ENCODE results near the gene OGFR. TPM values are rescaled to one million over a fixed set of nuclear protein-coding genes. Genes with fewer than 3 reads are reported as not detected.

OGFR gene
- total RNA-seq, 1 experiment from 2014 or later, result 65.2 TPM

DNA sequence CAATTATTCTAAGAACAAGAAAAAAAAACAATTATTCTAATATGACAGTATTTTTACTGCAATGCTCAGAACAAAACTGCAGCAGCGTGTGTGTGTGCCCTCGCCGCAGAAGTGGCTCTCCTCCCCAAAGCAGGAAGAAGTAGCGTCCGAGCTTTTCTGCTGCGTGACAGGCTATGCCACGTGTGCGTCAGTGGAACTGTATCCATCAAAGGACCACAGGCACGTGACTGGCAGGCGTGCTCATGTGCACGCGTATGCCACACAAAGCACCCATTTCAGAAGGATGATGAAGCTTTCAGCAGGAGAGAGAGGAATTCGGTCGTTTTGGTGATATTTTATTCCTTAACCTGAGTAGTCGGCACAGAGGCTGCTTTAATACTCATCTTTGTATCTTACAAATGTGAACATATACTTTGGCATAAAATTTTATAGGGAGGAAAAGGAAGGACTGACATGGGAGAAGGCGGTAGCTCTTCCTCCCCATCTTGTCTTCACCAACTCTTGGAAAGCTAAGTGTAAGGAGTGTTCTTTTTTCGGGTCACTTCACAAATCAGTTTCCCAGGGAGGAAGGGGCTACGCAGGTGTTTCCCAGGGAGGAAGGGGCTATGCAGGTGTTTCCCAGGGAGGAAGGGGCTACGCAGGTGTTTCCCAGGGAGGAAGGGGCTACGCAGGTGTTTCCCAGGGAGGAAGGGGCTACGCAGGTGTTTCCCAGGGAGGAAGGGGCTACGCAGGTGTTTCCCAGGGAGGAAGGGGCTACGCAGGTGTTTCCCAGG lies 53.6 kb downstream of the OGFR start:
- peak; percentile 97 for DNase-seq (ENCODE audit: low read depth, low spot score)
- in situ Hi-C loops (cut with HindIII; ENCODE audit: low pct_unique_long_range_greater_than_20kb, low sequenced_read_pairs), result no loop called here

DNA sequence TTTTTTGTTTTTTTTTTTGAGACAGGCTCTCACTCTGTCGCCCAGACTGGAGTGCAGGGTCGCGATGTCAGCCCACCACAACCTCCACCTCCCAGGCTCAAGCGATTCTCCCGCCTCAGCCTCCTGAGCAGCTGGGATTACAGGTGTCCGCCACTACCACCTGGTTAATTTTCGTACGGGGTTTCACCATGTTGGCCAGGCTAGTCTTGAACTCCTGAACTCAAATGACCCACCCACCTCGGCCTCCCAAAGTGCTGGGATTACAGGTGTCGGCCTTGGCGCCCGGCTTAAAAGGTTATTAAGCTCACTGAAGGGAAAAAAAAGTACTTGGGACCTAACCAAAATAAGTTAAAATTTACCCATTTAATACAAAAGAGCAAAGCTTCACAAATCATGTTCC lies 55.1 kb downstream of the OGFR start:
- in situ Hi-C loops (cut with HindIII; ENCODE audit: low pct_unique_long_range_greater_than_20kb, low sequenced_read_pairs), result no loop called here
- DNase-seq (ENCODE audit: low read depth, low spot score), result no peak

DNA sequence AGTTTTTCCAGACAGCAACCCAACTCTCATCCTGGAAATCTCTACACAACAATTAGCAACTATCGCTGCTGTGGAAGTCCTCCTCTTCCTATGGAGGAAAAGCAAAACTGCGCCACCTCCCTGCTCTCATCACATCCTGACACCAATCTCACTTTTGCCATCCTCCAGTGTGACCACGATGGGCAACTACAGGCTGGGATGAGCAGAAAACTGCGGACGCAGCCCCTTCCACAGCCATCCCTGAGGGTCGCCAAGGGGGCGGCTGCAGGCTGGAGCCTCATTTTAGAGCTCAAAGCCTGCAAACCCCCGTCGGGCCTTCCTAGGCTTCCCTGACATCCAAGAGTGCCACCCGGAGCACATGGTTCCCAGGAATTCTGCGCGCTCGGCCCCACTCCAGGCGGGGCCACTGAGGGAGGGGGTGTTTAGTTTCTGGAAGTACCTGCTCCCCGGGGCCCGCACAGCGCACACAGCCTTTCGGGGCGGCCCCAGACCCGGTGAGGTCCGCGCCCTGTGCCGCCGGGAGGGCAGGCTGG lies 55.8 kb downstream of the OGFR start:
- in situ Hi-C loops (cut with HindIII; ENCODE audit: low pct_unique_long_range_greater_than_20kb, low sequenced_read_pairs), result no loop called here
- peak; percentile 61 for DNase-seq (ENCODE audit: low read depth, low spot score)

DNA sequence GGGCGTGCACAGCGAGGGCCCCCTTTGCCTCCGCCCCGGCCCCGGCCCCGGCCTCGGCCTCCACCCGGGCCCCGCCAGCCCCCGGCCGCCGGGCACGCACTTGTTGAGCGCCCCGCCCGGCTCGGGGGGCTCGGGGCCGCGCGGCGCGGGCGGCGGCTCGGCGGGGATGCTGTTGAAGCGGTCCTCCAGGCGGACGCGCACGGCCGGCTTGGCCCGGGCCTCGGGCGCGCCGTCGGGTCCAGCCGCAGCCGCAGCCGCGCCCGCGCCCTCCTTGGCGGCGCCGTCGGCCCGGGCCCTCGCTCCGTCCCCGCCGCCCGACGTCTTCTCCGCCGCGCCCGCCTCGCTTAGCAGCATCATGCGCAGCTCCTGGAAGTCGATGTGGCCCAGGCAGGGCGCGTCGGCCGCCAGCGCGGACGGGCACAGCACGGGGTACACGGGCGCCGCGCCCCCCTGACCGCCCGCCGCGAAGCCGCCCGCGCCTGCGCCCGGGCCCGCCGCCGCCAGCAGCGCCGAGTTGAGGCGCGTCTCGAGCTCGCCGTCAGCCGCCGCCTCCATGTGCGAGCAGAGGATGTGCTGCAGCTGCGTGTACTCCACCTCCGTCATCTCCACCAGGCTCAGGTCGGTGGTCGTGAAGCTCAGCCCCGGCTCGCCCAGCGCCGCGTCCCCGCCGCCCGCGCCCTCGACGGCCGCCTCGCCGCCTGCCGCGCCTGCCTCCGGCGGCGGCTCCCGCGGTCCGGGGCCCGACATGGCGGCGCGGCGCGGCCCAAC lies 56.5 kb downstream of the OGFR start:
- peak; percentile 14 for DNase-seq (ENCODE audit: low read depth, low spot score)
- in situ Hi-C loops (cut with HindIII; ENCODE audit: low pct_unique_long_range_greater_than_20kb, low sequenced_read_pairs), result no loop called here

DNA sequence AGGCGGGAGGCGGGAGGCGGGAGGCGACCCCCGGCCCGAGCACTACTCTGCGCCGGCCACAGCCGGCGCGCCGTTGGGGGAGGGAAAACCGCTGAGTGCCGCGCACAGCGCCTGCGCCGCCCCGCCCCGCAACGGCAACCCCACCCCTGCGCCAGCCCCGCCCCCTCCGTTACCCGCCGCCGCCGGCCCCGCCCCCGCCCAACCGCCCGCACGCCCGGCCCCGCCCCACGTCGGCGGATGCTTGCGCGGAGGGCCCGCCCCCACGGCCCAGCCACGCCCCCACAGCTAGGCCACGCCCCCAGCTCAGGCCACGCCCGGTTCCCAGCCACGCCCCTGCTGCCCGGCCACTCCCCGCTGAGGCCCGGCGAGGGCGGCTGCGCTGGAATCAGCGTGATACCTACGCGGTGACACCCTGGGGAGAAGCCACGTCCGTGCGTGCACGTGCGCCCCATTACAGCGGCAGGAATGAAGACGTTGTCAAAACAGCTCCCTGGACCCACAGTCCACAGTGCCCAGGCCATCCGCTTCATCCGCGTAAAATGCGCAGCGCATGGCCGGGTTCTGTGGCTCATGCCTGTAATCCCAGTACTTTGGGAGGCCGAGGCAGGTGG lies 57.2 kb downstream of the OGFR start, which contains the start of gene TCFL5:
Gene TCFL5 (minus strand): TSS at position 97 of the 611 bp plus-strand sequence. CDS start 152 bp downstream, outside the sequence.
- in situ Hi-C loops (cut with HindIII; ENCODE audit: low pct_unique_long_range_greater_than_20kb, low sequenced_read_pairs), result no loop called here

More for the DNA sequence above, 57.2 kb downstream of the OGFR start, which contains the start of gene TCFL5:
- peak; percentile 89 for DNase-seq (ENCODE audit: low read depth, low spot score)

Small RNA genes within 50 kb of the gene (small RNA-seq; reads per million reads assigned to genes)
- gene DPH3P1, result 0 reads per million in 2 experiments

Other genes with a start within 250 kb of the OGFR start
- 48.1 and 53.5 TPM in 2 replicates for gene SLCO4A1, start 162.3 kb upstream of the OGFR start, total RNA-seq (2014; rRNA removed; shearing (Covaris generic))
- gene NTSR1, start 96.0 kb upstream of the OGFR start, total RNA-seq (2014; rRNA removed; shearing (Covaris generic)), result not detected in 2 replicates
- 28.3 and 31.7 TPM in 2 replicates for gene MRGBP, start 8.4 kb upstream of the OGFR start, total RNA-seq (2014; rRNA removed; shearing (Covaris generic))
- 8.6 and 11.0 TPM in 2 replicates for gene COL9A3, start 12.2 kb downstream of the OGFR start, total RNA-seq (2014; rRNA removed; shearing (Covaris generic))
- gene TCFL5, start 57.0 kb downstream of the OGFR start, total RNA-seq (2014; rRNA removed; shearing (Covaris generic)), result 54.7 and 55.2 TPM in 2 replicates
- gene DIDO1, start 121.7 kb downstream of the OGFR start, total RNA-seq (2014; rRNA removed; shearing (Covaris generic)), result 26.4 and 29.9 TPM in 2 replicates
- gene GID8, start 133.3 kb downstream of the OGFR start, total RNA-seq (2014; rRNA removed; shearing (Covaris generic)), result 21.4 and 23.3 TPM in 2 replicates
- gene SLC17A9, start 147.9 kb downstream of the OGFR start, total RNA-seq (2014; rRNA removed; shearing (Covaris generic)), result not detected in 2 replicates
- gene BHLHE23, start 202.1 kb downstream of the OGFR start, total RNA-seq (2014; rRNA removed; shearing (Covaris generic)), result not detected in 2 replicates

Data from SK-MEL-5 (cell line).